ENCODE data around the gene TRMT2A.

Gene TRMT2A

DNA sequence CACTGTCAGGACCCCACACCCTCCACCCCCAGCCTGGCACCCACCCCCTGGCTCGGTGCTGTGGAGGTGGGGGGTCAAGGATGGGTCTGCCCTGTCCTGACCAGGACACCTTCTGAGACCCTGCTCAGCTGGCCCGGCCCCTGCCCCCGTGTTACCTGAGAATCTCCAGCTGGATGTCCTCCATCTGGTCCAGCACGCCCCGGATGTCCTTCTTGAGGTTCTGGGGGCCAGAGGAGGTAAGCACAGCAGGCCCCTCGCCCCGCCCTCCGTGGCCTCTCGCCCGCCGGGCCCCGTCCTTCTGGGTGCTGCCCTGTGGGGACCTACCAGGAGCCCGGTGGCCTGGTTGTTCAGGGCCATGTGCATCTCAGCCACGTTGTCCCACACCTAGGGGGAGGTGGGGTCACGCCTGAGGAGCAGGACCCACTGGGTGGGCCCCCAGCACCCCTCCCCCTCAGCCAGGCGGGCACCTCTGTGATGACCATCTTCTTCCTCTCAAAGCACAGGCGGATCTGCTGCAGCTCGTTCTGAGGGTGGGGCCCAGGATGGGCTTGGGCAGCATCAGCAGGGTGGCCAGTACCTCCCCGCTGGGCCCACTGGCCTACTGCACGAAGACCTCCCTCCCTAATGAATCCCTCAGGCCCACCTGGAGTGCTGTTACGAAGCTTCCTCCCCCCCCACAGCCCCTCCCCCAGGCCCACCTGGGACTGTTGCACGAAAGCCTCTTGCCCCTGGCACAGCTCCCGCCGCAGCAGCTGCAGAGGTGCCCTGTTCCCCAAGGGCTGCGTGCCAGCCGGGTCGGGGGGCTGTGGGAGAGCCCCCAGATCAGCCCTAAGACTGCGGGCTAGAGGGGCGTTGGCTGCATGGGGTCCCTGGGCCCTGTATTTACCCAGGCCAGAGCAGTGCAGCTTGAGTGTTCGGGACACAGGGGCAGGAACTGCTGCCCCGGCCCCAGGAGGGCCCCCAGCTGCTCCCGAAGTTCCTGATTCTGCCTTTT, 32.5 kb upstream of the TRMT2A start:
- FAIRE-seq: no peak

DNA sequence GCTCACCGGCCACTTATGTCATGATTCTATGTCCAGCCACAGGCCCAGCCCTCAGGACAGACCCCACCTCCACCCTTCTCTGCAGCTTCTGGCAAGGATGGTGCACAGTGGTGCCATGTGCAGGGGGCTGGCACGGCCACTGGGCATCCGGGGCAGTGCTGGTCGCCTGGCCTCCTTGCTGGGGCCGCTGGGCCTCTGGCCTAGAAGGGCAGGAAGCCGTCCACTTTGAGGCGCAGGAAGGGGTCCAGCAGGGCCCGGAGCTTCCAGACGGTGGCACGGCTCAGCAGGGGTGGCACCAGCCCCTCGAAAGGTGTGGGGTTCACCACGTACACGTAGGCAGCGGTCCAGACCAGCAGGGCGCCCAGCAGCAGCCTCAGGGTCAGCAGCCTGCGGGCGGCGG, 31.4 kb upstream of the TRMT2A start:
- no peak for FAIRE-seq

- FAIRE-seq: no peak
Measured at GRCh38 chr22:20147237-20147988, 30.4 kb upstream of the TRMT2A start.

GRCh38 chr22:20146777-20147176, 29.8 kb upstream of the TRMT2A start:
- no peak for FAIRE-seq

- FAIRE-seq: no peak
Measured at GRCh38 chr22:20145832-20146223, 28.8 kb upstream of the TRMT2A start.

DNA sequence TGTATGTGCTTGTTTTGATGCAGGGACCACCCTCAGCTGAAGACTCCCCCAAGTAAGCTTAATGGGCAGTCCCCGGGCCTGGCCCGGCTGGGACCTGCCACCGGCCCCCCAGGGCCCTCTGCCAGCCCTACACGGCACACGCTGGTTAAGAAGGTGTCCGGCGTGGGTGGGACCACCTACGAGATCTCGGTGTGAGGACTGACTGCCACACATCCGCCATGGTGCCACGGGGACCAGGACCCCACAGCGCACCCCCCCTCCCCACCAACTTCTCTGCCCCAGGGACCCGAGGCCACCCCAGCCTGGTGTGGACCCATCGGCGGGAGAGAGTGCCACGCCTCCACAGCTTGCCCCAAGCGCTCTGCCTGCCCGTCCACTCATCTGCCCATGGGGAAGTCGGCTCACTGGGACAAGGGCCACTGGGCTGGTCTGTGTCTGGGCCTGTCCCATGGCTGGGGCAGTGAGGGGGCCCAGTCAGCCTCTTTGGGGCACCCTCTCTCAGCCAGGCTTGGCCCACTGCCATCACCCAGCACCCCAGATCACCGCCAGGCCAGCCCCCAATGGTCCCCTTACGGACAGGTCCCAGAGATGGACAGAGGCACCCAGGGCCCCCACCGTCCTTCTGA, 28.3 kb upstream of the TRMT2A start:
- no peak for FAIRE-seq

GRCh38 chr22:20143883-20144665, 27.0 kb upstream of the TRMT2A start:
- FAIRE-seq: no peak

- no peak for FAIRE-seq
Measured at GRCh38 chr22:20142711-20143621, 25.9 kb upstream of the TRMT2A start.

GRCh38 chr22:20141186-20142077, 24.4 kb upstream of the TRMT2A start:
- FAIRE-seq: no peak

- FAIRE-seq: no peak
Measured at GRCh38 chr22:20140521-20140964, 23.5 kb upstream of the TRMT2A start.

GRCh38 chr22:20140107-20140445, 23.1 kb upstream of the TRMT2A start:
- no peak for FAIRE-seq

GRCh38 chr22:20139391-20140106, 22.5 kb upstream of the TRMT2A start:
- no peak for FAIRE-seq

DNA sequence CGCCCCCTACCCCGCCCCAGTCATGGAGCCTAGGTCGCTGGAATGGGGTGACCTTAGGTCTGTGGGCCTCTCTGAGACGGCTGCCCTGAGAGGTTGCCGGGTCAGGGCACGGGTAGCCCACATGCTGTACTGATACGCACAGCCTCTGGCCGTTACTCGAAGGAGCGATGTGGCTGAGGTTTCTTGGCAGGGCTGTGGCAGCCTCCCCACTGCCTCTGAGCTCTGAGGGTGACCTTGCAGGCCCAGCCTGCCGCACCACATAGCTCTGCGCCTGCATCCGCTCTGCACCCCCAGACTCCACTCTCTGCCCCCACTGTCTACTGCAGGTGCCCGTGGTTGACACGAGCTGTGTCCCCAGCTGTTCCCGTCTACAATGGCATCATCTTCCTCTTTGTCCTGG, 21.8 kb upstream of the TRMT2A start:
- no peak for FAIRE-seq

DNA sequence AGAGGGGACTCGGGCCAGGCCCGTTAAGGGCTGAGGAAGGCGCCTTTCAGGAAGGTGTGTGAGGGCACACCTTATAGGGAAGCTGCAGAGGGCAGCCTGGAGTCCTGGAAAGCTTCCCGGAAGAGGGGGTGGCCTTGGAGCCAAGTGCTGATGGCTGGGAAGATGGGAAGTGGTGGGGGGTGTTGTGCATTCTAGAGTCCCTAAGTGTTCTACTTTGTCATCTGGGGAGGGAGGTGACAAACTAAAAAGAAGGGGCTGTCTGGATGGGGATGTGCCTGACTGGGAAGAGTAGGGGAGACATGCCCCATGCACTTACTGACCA, 21.4 kb upstream of the TRMT2A start:
- FAIRE-seq: no peak

DNA sequence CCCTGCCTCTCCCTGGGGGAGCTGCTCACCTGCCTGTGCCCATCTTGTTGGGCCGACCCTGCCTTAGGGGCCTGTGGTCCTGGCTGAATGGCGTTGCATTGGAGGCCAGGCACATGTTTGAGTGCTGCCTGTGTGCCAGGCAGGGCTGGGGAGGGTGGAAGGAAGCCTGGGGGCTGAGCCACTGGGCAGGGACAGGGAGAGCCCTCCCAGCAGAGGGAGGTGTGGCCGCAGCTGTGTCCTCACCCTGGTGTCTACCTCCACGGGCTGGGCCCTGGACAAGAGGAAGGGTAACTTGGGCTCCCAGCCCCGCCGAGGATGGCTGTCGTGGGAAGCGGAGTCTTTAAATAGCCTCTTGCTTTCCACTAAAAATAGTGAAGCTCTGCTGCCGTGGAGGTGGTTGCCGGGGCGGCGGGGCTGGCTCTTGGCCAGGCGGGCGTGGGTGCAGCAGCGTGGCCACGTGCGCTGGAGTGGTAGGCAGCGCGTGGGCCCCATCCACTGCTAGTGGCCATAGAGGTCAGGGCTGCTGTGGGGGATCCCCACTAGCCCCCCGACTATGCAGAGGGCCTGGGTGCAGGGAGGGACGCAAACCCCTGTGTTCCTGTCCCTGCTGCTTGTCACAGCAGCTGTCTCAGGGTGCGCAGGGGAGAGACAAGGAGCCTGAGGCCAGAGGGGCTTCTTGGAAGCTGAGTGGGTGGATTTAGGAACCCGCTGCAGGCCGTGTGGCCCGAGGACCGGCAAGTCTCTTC, 20.8 kb upstream of the TRMT2A start:
- FAIRE-seq: no peak

DNA sequence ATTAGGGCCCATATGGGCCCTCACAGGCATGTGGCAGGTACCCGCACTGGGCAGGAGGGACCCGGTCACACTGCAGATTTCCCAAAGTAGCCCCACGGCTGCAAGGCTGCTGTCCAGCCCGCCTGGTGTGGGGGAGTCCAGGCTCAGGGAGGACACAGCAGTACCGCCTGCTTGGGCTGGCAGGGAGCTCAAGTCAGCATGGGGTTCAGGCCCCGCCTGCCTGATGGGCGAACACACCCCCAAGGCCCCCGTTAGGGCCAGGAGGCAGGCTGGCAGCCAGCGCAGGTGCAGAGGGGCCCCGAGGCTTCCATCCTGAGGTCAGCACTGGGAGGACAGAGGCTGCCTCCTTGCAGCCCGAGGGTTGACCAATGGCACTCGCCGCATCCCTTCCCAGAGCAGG, 20.1 kb upstream of the TRMT2A start:
- no peak for FAIRE-seq

GRCh38 chr22:20136603-20136873, 19.5 kb upstream of the TRMT2A start:
- no peak for FAIRE-seq

GRCh38 chr22:20135806-20136602, 19.0 kb upstream of the TRMT2A start:
- FAIRE-seq: no peak

GRCh38 chr22:20135265-20135664, 18.2 kb upstream of the TRMT2A start:
- FAIRE-seq: no peak
